ENCODE measurements around the gene CTAG1A.
A peak's percentile ranks its signal among the peaks of the same experiment; 100 is the strongest.
"Not testable (repeated sequence)": the region's sequence is repeated elsewhere in the genome, so short reads cannot be mapped to it uniquely, and the experiment has no call there.

CTAG1A gene

DNA sequence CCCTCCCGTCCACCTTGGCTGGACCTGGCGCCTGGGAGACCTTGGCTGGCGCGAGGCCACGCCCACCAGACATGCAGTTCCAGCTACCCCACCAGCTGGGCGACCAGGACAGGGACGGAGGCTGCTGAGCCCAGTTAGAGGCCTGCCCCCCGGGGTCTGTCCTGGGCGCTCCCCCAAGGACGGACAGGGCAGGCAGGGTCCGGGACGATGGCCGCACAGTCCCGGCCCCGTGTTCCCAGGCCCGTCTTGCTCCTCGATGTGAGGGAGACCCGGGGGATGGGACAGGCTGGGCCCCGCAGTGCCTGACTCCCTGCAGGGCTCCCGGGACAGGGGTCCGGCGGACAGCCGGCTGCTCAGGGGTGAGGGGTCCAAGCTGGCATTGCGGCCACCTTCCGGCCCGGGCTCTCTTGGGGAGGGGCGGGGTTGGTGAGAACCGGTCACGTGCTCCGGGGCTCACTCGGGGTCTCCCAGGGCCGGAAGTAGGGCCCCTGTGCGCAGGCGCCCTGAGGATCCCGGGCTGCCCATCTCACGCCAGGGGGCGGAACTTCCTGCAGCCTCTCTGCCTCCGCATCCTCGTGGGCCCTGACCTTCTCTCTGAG, at the start of gene CTAG1A:
Gene CTAG1A, plus strand, starts transcription at position 549 of the 599 bp plus-strand sequence. CDS start 74 bp downstream, outside the sequence.
- not testable (repeated sequence) for DNase-seq (ENCODE audit: extremely low read depth, low read depth)

DNA sequence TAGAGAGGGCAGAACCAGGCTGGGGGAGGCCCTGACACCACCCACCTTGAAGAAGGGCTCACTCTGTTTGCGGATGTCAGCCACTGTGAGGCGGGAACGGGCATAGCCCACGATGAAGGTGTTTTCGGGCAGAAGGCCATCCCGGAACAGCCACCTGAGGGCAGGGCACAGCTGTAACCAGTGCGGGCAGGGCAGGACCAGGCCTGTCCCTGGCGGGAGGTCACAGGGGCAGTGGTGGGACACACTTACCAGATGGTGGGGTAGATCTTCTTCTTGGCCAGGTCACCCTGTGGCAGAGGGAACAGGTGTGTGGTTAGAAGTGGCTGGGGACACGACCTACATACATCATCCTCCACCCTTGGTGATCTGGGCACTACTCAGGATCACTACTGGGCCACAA, 49.0 kb upstream of the CTAG1A start:
- TF ChIP-seq, protein P1, sequence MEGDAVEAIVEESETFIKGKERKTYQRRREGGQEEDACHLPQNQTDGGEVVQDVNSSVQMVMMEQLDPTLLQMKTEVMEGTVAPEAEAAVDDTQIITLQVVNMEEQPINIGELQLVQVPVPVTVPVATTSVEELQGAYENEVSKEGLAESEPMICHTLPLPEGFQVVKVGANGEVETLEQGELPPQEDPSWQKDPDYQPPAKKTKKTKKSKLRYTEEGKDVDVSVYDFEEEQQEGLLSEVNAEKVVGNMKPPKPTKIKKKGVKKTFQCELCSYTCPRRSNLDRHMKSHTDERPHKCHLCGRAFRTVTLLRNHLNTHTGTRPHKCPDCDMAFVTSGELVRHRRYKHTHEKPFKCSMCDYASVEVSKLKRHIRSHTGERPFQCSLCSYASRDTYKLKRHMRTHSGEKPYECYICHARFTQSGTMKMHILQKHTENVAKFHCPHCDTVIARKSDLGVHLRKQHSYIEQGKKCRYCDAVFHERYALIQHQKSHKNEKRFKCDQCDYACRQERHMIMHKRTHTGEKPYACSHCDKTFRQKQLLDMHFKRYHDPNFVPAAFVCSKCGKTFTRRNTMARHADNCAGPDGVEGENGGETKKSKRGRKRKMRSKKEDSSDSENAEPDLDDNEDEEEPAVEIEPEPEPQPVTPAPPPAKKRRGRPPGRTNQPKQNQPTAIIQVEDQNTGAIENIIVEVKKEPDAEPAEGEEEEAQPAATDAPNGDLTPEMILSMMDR (IDR thresholded peaks at IDR 0.05; ENCODE audit: low read depth, low read length) = no peak
- no peak for DNase-seq (ENCODE audit: extremely low read depth, low read depth)

DNA sequence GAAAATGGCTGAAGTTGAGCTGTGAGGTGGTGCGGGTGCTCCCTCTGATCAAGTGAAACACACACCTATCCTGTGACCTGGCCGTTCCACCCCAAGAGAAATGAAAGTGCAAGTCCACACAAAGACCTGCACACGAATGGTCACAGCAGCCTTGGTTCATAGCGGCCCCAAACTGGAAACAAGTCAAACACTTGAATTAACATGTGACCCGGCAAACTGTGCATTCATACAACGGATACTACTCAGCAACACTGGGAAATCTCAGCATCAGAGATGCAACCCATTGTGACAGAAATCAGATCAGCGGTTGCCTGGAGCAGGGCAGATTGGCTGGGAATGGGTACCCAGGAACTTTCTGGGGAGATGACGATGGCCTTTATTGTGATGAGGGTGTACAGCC, 45.9 kb upstream of the CTAG1A start:
- TF ChIP-seq, protein P1 (IDR thresholded peaks at IDR 0.05; ENCODE audit: low read depth, low read length) = no peak
- no peak for DNase-seq (ENCODE audit: extremely low read depth, low read depth)

DNA sequence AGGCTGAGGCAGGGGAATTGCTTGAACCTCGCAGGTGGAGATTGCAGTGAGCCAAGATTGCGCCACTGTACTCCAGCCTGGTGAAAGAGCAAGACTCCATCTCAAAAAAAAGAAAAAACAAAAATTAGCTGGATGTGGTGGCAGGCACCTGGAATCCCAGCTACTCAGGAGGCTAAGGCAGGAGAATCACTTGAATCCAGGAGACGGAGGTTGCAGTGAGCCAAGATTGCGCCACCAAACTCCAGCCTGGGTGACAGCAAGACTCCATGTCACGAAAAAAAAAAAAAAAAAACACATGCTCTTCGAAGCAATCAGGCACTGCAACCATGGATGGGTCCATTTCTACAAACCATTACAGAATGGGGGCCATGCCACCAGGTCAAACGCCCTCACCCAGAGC, 44.6 kb upstream of the CTAG1A start:
- DNase-seq (ENCODE audit: extremely low read depth, low read depth) = not testable (repeated sequence)

DNA sequence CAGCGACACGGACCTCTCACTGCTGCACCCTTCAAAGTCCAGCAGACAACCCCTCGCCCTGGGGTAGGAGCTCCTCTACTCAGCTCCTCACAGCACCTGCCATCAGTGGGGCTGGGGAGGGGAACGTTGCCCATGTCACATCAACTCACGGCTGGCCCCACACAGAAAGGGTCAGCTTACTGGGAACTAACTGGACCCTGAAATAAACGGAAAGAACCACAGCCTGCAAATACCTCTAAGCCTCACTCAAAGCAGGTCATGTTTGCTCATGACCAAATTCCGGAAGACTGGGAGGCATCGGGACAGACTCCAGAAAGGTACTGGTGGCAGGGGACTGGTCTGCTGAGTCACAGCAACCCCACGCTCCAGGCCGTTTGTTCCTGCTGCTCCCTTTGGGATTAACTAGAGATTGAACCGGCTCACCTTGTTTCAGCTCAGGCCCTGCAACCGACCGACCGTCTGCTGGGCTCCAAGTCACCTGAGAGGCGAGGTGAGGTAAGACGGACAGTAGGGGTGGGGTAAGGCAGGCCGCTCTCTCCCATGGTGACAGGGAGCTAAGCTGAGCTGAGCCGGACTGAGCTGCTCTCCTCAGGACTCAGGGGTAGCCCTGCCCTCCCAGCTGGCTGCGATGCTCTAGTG, 43.9 kb upstream of the CTAG1A start:
- TF ChIP-seq, protein P1 (IDR thresholded peaks at IDR 0.05; ENCODE audit: low read depth, low read length) = no peak
- no peak for DNase-seq (ENCODE audit: extremely low read depth, low read depth)

DNA sequence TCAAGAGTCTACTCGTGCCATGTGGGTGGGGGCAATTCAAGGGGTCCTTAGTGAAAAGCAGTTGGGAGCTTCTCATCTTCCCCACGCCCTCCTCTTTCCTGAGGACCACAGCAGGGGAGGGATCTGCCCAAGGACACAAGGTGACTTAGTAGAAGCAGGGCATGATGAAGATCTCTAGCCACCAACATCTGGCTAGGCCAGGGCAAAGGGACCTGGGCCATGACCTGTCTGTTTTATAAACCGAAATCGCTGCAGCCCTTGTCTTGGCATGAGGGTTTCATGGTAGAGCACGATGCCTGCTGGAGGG, 43.4 kb upstream of the CTAG1A start:
- no peak for DNase-seq (ENCODE audit: extremely low read depth, low read depth)
- TF ChIP-seq, protein P1 (IDR thresholded peaks at IDR 0.05; ENCODE audit: low read depth, low read length) = no peak

DNA sequence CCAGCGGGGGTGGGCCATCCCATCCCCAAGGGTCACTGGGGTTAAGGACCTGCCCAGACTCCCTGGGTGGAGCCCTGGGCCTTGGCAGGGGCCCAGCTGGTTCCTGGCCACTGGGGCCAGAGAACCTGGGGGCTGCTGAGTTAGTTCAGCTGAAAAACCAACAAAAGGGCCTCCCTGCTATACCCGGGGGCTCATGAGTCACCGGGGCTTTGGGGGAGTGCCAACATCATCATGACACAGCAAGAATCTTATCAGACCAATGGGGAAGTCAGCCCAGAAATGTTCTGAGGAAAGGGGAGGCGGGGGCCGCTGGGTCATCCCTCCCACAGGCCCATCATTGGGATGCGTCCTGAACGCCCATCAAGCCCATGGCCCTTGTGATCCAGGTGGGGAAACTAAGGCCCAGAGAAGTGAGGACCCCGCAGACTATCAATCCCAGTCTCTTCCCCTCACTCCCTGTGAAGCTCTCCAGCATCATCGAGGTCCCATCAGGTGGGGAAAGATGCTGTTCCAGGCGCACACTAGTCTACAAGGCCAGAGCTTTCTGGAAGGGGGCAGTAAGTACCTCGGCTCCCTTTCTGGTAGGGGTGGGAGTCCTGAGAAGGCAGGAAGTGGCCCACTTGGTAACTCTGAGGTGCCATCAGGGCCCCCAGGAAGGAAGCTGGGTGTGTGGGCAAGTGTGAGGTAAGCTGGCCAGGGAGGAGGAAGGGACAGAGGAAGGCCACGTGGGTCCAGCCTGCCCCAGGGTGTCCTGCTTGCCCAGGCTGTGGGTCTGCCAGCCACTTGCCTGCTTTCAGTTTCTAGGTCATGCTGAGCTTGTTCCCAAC, 42.8 kb upstream of the CTAG1A start:
- TF ChIP-seq, protein P1 (IDR thresholded peaks at IDR 0.05; ENCODE audit: low read depth, low read length) = no peak
- peak; percentile 86 for DNase-seq (ENCODE audit: extremely low read depth, low read depth)

DNA sequence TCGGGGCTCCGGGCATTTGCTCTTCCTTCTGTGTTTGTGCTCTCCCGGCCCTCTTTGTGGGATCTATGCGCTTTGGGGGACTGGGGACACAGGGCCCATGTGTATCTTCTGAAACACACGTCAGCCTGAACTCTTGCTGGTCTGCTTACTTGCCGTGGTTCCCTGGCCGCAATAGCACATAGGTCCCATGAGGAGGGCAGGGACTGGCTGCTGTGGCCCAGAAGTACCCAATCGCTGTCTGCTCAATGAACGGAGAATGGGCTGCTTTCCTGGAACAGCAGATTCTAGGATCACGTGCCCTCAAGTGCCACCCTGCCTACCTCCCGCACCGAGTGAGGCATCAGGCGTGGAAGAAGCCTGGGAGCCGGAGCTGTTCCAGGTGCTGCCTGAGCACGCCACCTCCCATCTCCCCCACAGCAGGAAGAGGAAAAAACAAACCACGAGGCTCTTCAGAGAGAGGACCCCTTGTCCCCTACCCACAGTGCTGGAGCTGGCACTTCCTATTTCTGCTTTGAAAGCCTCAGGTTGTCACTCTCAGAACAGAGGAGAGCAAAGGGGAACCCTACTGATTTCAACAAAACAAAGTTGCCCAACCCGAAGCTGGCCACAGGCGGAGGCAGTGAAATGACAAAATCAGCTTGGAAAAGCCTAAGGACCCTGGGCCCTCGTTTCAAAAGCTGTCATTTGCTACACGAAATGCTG, 42.1 kb upstream of the CTAG1A start:
- TF ChIP-seq, protein P1 (IDR thresholded peaks at IDR 0.05; ENCODE audit: low read depth, low read length) = no peak
- DNase-seq (ENCODE audit: extremely low read depth, low read depth) = no peak

Measured in AG09319 (cell line).